ENCODE results near the gene TIMMDC1. TPM values are rescaled to one million over a fixed set of nuclear protein-coding genes. Genes with fewer than 3 reads are reported as not detected.
A peak's percentile ranks its signal among the peaks of the same experiment; 100 is the strongest.

The TIMMDC1 gene
- total RNA-seq, 1 donor from 2014 or later: 114 TPM

GRCh38 chr3:119500265-119500664, 1.9 kb downstream of the TIMMDC1 start:
- Mint-ChIP-seq H3K9me3 (no peaks in the 10 kb centered on the region), H3K27me3 (no peaks in the 10 kb centered on the region), H3K4me1 (ENCODE audit: unreplicated experiment) (peaks cover 13% of the 10 kb centered on the region), H3K36me3 (peaks cover 12% of the 10 kb centered on the region), H3K4me3 (peak overlapping the region; percentile 100), H3K27ac (peak overlapping the region; percentile 46)
- DNase-seq (ENCODE audit: extremely low spot score, unreplicated experiment): no peak
- no peak for TF ChIP-seq CTCF (conservative IDR thresholded peaks at IDR 0.05)

- TF ChIP-seq CTCF (conservative IDR thresholded peaks at IDR 0.05): no peak
- Mint-ChIP-seq H3K4me3 (peak overlapping the region; percentile 100), H3K27me3 (no peaks in the 10 kb centered on the region), H3K27ac (peak overlapping the region; percentile 46), H3K9me3 (no peaks in the 10 kb centered on the region), H3K36me3 (peaks cover 14% of the 10 kb centered on the region), H3K4me1 (ENCODE audit: unreplicated experiment) (peaks cover 13% of the 10 kb centered on the region)
- DNase-seq (ENCODE audit: extremely low spot score, unreplicated experiment): no peak
Measured at GRCh38 chr3:119500901-119501300, 2.6 kb downstream of the TIMMDC1 start.

- DNase-seq (ENCODE audit: extremely low spot score, unreplicated experiment): no peak
- H3K4me3 Mint-ChIP-seq: no peak overlapping the region
- peaks cover 34% of the 10 kb centered on the region for H3K36me3 Mint-ChIP-seq
- H3K27me3 Mint-ChIP-seq: no peaks in the 10 kb centered on the region
- no peaks in the 10 kb centered on the region for H3K4me1 Mint-ChIP-seq (ENCODE audit: unreplicated experiment)
- H3K9me3 Mint-ChIP-seq: no peaks in the 10 kb centered on the region
- no peak overlapping the region for H3K27ac Mint-ChIP-seq
- no peak for TF ChIP-seq CTCF (conservative IDR thresholded peaks at IDR 0.05)
Measured at GRCh38 chr3:119506631-119507030, 8.3 kb downstream of the TIMMDC1 start.

- no peak overlapping the region for H3K27ac Mint-ChIP-seq
- TF ChIP-seq CTCF (conservative IDR thresholded peaks at IDR 0.05): no peak
- H3K4me1 Mint-ChIP-seq (ENCODE audit: unreplicated experiment): no peaks in the 10 kb centered on the region
- H3K4me3 Mint-ChIP-seq: no peak overlapping the region
- no peak for DNase-seq (ENCODE audit: extremely low spot score, unreplicated experiment)
- no peaks in the 10 kb centered on the region for H3K9me3 Mint-ChIP-seq
- H3K36me3 Mint-ChIP-seq: peaks cover 34% of the 10 kb centered on the region
- H3K27me3 Mint-ChIP-seq: no peaks in the 10 kb centered on the region
Measured at GRCh38 chr3:119507404-119507803, 9.1 kb downstream of the TIMMDC1 start.

- Mint-ChIP-seq H3K36me3 (peaks cover 40% of the 10 kb centered on the region), H3K4me3 (no peak overlapping the region), H3K9me3 (no peaks in the 10 kb centered on the region), H3K27ac (no peak overlapping the region), H3K4me1 (ENCODE audit: unreplicated experiment) (no peaks in the 10 kb centered on the region), H3K27me3 (no peaks in the 10 kb centered on the region)
- no peak for DNase-seq (ENCODE audit: extremely low spot score, unreplicated experiment)
- TF ChIP-seq CTCF (conservative IDR thresholded peaks at IDR 0.05): no peak
Measured at GRCh38 chr3:119508172-119508845, 10.0 kb downstream of the TIMMDC1 start.

All from type B pancreatic cell (in vitro differentiated cells).